ENCODE results near the gene SLC26A9. TPM values are rescaled to one million over a fixed set of nuclear protein-coding genes. Genes with fewer than 3 reads are reported as not detected.

The SLC26A9 gene
- total and polyA plus RNA-seq, 5 donors from 2014 or later: not detected

GRCh38 chr1:205933671-205934618 lies 9.3 kb downstream of the SLC26A9 start:
- no peaks in the 10 kb centered on the region for H3K27me3 ChIP-seq (ENCODE audit: control insufficient read depth, insufficient read depth, low read length)
- H3K9me3 Mint-ChIP-seq: peaks cover 0 to 3% (median 0%) of the 10 kb centered on the region in 7 donors
- no peaks in the 10 kb centered on the region for H3K4me1 Mint-ChIP-seq
- H3K27me3 Mint-ChIP-seq: peaks cover 33% of the 10 kb centered on the region
- no peaks in the 10 kb centered on the region for H3K4me1 ChIP-seq (ENCODE audit: control insufficient read depth, insufficient read depth, low read length, poor library complexity, severe bottlenecking)
- no peak for ATAC-seq (ENCODE audit: low read depth in 2 of 2)
- no peak overlapping the region for H3K27ac ChIP-seq (ENCODE audit: insufficient read depth, low read length, poor library complexity, severe bottlenecking)
- DNase-seq: no peak
- no peaks in the 10 kb centered on the region for H3K36me3 Mint-ChIP-seq
- H3K36me3 ChIP-seq (ENCODE audit: control insufficient read depth, insufficient read depth, low read length): no peaks in the 10 kb centered on the region
- no peak overlapping the region for H3K4me3 Mint-ChIP-seq
- no peaks in the 10 kb centered on the region for H3K9me3 ChIP-seq (ENCODE audit: control insufficient read depth in 2 of 2, low read length in 2 of 2)
- no peak overlapping the region for H3K27ac Mint-ChIP-seq
- no peak overlapping the region for H3K4me3 ChIP-seq (ENCODE audit: low read depth, low read length)

GRCh38 chr1:205932776-205933175 lies 10.5 kb downstream of the SLC26A9 start:
- peaks cover 28% of the 10 kb centered on the region for H3K27me3 Mint-ChIP-seq
- H3K4me3 Mint-ChIP-seq: no peak overlapping the region
- DNase-seq: no peak

GRCh38 chr1:205930799-205931281 lies 12.4 kb downstream of the SLC26A9 start:
- no peaks in the 10 kb centered on the region for H3K36me3 Mint-ChIP-seq
- peaks cover 0 to 3% (median 0%) of the 10 kb centered on the region in 7 donors for H3K9me3 Mint-ChIP-seq

More at GRCh38 chr1:205932776-205933175, 10.5 kb downstream of the SLC26A9 start:
- H3K36me3 ChIP-seq (ENCODE audit: control insufficient read depth, insufficient read depth, low read length): no peaks in the 10 kb centered on the region
- Mint-ChIP-seq H3K36me3 (no peaks in the 10 kb centered on the region), H3K9me3 (peaks cover 0 to 3% (median 0%) of the 10 kb centered on the region in 7 donors), H3K27ac (no peak overlapping the region), H3K4me1 (no peaks in the 10 kb centered on the region)
- no peak overlapping the region for H3K27ac ChIP-seq (ENCODE audit: insufficient read depth, low read length, poor library complexity, severe bottlenecking)
- no peak for ATAC-seq (ENCODE audit: low read depth in 2 of 2)
- H3K4me3 ChIP-seq (ENCODE audit: low read depth, low read length): no peak overlapping the region
- H3K27me3 ChIP-seq (ENCODE audit: control insufficient read depth, insufficient read depth, low read length): no peaks in the 10 kb centered on the region
- no peaks in the 10 kb centered on the region for H3K4me1 ChIP-seq (ENCODE audit: control insufficient read depth, insufficient read depth, low read length, poor library complexity, severe bottlenecking)
- no peaks in the 10 kb centered on the region for H3K9me3 ChIP-seq (ENCODE audit: control insufficient read depth in 2 of 2, low read length in 2 of 2)

GRCh38 chr1:205930195-205930577 lies 13.1 kb downstream of the SLC26A9 start:
- Mint-ChIP-seq H3K36me3 (no peaks in the 10 kb centered on the region), H3K27me3 (peaks cover 14% of the 10 kb centered on the region), H3K4me1 (no peaks in the 10 kb centered on the region), H3K27ac (no peak overlapping the region), H3K9me3 (peaks cover 0 to 3% (median 0%) of the 10 kb centered on the region in 7 donors), H3K4me3 (no peak overlapping the region)
- Histone ChIP-seq H3K4me3 (ENCODE audit: low read depth, low read length) (no peak overlapping the region), H3K36me3 (ENCODE audit: control insufficient read depth, insufficient read depth, low read length) (no peaks in the 10 kb centered on the region), H3K9me3 (ENCODE audit: control insufficient read depth in 2 of 2, low read length in 2 of 2) (no peaks in the 10 kb centered on the region), H3K27ac (ENCODE audit: insufficient read depth, low read length, poor library complexity, severe bottlenecking) (no peak overlapping the region), H3K27me3 (ENCODE audit: control insufficient read depth, insufficient read depth, low read length) (no peaks in the 10 kb centered on the region), H3K4me1 (ENCODE audit: control insufficient read depth, insufficient read depth, low read length, poor library complexity, severe bottlenecking) (no peaks in the 10 kb centered on the region)
- DNase-seq (no peak), ATAC-seq (ENCODE audit: low read depth in 2 of 2) (no peak)

More at GRCh38 chr1:205930799-205931281, 12.4 kb downstream of the SLC26A9 start:
- H3K9me3 ChIP-seq (ENCODE audit: control insufficient read depth in 2 of 2, low read length in 2 of 2): no peaks in the 10 kb centered on the region
- ATAC-seq (ENCODE audit: low read depth in 2 of 2) (no peak), DNase-seq (no peak)
- H3K4me3 ChIP-seq (ENCODE audit: low read depth, low read length): no peak overlapping the region
- no peak overlapping the region for H3K27ac ChIP-seq (ENCODE audit: insufficient read depth, low read length, poor library complexity, severe bottlenecking)
- Mint-ChIP-seq H3K4me1 (no peaks in the 10 kb centered on the region), H3K27ac (no peak overlapping the region), H3K27me3 (peaks cover 14% of the 10 kb centered on the region), H3K4me3 (no peak overlapping the region)
- no peaks in the 10 kb centered on the region for H3K4me1 ChIP-seq (ENCODE audit: control insufficient read depth, insufficient read depth, low read length, poor library complexity, severe bottlenecking)
- H3K27me3 ChIP-seq (ENCODE audit: control insufficient read depth, insufficient read depth, low read length): no peaks in the 10 kb centered on the region
- H3K36me3 ChIP-seq (ENCODE audit: control insufficient read depth, insufficient read depth, low read length): no peaks in the 10 kb centered on the region

GRCh38 chr1:205929496-205930194 lies 13.6 kb downstream of the SLC26A9 start:
- Histone ChIP-seq H3K4me1 (ENCODE audit: control insufficient read depth, insufficient read depth, low read length, poor library complexity, severe bottlenecking) (no peaks in the 10 kb centered on the region), H3K9me3 (ENCODE audit: control insufficient read depth in 2 of 2, low read length in 2 of 2) (no peaks in the 10 kb centered on the region), H3K27ac (ENCODE audit: insufficient read depth, low read length, poor library complexity, severe bottlenecking) (no peak overlapping the region), H3K36me3 (ENCODE audit: control insufficient read depth, insufficient read depth, low read length) (no peaks in the 10 kb centered on the region), H3K27me3 (ENCODE audit: control insufficient read depth, insufficient read depth, low read length) (no peaks in the 10 kb centered on the region), H3K4me3 (ENCODE audit: low read depth, low read length) (no peak overlapping the region)
- DNase-seq (no peak), ATAC-seq (ENCODE audit: low read depth in 2 of 2) (no peak)
- H3K27me3 Mint-ChIP-seq: peaks cover 17% of the 10 kb centered on the region
- H3K36me3 Mint-ChIP-seq: no peaks in the 10 kb centered on the region
- H3K4me1 Mint-ChIP-seq: no peaks in the 10 kb centered on the region
- H3K9me3 Mint-ChIP-seq: peaks cover 0 to 3% (median 0%) of the 10 kb centered on the region in 7 donors
- H3K27ac Mint-ChIP-seq: no peak overlapping the region
- no peak overlapping the region for H3K4me3 Mint-ChIP-seq

- Mint-ChIP-seq H3K36me3 (no peaks in the 10 kb centered on the region), H3K27me3 (peaks cover 15% of the 10 kb centered on the region), H3K4me3 (no peak overlapping the region), H3K27ac (no peak overlapping the region), H3K9me3 (peaks cover 0 to 3% (median 0%) of the 10 kb centered on the region in 7 donors), H3K4me1 (no peaks in the 10 kb centered on the region)
- DNase-seq: no peak
- Histone ChIP-seq H3K27me3 (ENCODE audit: control insufficient read depth, insufficient read depth, low read length) (no peaks in the 10 kb centered on the region), H3K4me1 (ENCODE audit: control insufficient read depth, insufficient read depth, low read length, poor library complexity, severe bottlenecking) (no peaks in the 10 kb centered on the region), H3K4me3 (ENCODE audit: low read depth, low read length) (no peak overlapping the region), H3K27ac (ENCODE audit: insufficient read depth, low read length, poor library complexity, severe bottlenecking) (no peak overlapping the region), H3K9me3 (ENCODE audit: control insufficient read depth in 2 of 2, low read length in 2 of 2) (no peaks in the 10 kb centered on the region), H3K36me3 (ENCODE audit: control insufficient read depth, insufficient read depth, low read length) (no peaks in the 10 kb centered on the region)
- ATAC-seq (ENCODE audit: low read depth in 2 of 2): no peak
These were observed 14.9 kb downstream of the SLC26A9 start for GRCh38 chr1:205928317-205928716.

- H3K4me1 ChIP-seq (ENCODE audit: control insufficient read depth, insufficient read depth, low read length, poor library complexity, severe bottlenecking): no peaks in the 10 kb centered on the region
- no peaks in the 10 kb centered on the region for H3K9me3 ChIP-seq (ENCODE audit: control insufficient read depth in 2 of 2, low read length in 2 of 2)
- no peak overlapping the region for H3K4me3 ChIP-seq (ENCODE audit: low read depth, low read length)
- Mint-ChIP-seq H3K4me3 (no peak overlapping the region), H3K27ac (no peak overlapping the region), H3K9me3 (peaks cover 0 to 3% (median 0%) of the 10 kb centered on the region in 7 donors), H3K4me1 (no peaks in the 10 kb centered on the region), H3K36me3 (no peaks in the 10 kb centered on the region), H3K27me3 (peaks cover 10% of the 10 kb centered on the region)
- no peaks in the 10 kb centered on the region for H3K36me3 ChIP-seq (ENCODE audit: control insufficient read depth, insufficient read depth, low read length)
- no peak overlapping the region for H3K27ac ChIP-seq (ENCODE audit: insufficient read depth, low read length, poor library complexity, severe bottlenecking)
- DNase-seq (no peak), ATAC-seq (ENCODE audit: low read depth in 2 of 2) (no peak)
- no peaks in the 10 kb centered on the region for H3K27me3 ChIP-seq (ENCODE audit: control insufficient read depth, insufficient read depth, low read length)
These were observed 15.6 kb downstream of the SLC26A9 start for GRCh38 chr1:205927676-205928075.
